Midbrain (tissue), 1 donor: ENCODE data around the gene PHF19.

Experiments used
- DNase-seq: peaks from one replicate; lab custom pipeline; 2025; lab: John Stamatoyannopoulos, UW

PHF19 gene

DNA sequence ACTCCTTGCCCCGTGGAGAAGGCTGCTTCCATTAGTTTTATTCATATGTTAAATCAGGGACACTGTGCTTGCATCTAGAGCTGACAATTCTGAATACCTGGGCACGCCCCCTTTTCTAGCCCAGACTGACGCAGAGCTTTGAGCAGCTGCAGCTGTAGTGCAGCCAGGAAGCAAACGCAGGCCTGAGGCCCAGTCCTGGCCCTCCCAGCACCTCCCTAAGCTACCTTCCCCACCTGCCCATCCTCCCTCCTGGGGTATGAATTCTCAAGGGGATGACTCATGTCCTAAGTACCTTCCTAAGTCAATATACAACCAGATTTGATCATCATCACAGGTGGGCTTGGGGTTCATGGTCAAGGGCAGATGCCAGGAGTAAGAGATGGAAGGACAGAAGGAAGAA, 3.5 kb downstream of the PHF19 start:
- DNase-seq, result no peak

GRCh38 chr9:120872791-120873502, 4.0 kb downstream of the PHF19 start:
- no peak for DNase-seq

DNA sequence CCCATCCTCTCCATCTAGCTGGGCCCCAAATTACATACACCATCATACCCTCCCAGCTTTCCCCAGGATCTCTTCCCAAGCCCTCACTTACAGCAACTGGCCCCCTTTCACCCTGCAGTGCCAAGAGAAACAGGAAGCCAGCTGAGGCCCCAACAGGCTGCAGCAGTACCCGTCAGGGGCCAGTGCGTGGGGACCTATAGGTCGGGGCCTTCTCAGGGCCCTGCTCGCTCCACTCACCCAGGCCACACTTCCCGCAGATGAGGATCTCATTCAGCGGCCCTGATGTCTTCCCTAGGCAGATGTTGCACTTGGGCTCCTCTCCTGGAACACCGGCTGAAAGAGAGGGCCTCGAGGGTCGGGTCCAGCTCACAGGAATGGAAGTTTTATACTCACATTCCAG, 6.8 kb downstream of the PHF19 start:
- no peak for DNase-seq

DNA sequence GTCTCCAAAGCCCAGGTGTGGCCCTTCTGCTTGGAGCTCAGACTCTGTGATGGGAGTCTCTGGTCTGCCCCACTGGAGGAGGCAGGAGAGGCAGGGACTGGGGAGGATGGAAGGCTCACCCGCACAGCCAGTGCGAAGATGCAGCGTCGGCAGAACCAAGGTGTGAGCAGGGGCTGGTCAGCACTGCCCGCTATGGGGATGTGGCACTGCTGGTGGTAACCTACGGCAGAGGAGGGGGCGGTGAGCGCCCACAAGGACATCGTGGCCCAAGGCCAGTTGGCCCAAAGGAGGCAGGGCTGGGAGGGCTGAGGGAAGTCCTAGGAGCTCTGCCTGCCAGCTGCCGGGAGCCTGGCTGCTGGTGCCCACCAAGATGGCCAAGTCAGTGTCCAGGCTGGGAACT, 7.3 kb downstream of the PHF19 start:
- DNase-seq, result no peak

- peak; percentile 33 for DNase-seq
Observed at GRCh38 chr9:120869360-120869687, 7.7 kb downstream of the PHF19 start.

DNA sequence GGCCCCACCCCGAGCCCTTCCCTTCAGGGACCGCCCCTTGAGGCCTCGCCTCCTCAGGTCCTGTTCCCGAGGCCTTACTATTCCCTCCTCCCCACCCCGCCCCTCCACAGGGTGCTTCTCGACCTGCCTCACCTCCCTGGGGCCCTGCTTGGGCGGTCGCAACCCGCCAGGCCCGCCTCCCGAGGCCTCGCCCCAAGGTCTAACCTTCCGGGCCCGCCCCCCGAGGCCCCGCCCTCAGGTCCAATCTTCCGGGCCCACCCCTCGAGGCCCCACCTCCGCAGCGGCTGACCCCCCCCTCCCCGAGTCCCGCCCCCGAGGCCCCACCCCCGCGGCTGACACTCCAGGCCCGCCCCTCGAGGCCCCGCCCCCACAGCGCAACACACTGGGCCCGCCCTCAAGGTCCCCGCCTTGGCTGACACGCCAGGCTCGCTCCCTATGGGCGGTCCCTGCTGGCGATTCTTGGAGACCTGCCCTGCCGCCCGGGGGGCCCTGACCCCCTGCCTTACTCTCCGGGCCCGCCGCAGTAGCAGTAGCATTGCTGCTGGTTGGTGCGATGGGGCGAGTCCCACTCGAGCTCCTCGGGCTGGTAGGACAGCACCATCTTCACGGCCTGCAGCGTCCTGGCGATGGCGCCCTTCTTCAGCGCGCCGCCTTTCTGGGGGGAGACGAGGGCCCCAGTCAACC, 8.2 kb downstream of the PHF19 start:
- peak; percentile 89 for DNase-seq

DNA sequence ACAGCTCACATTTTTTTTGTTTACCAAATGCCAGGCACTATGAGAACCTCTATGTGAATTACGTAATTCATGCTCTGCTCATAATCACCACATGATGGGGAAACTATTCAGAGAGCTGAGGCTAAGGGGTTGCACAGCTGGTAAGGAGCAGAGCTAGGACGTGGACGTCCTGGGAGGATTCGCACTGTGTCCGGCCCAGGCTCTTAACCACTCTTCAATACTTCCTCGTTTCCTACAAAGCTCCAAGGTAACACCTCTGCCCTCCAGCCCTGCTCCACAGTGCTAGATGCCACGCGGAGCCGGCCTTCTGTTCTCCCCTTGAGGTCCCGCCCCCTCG, 8.7 kb downstream of the PHF19 start:
- no peak for DNase-seq

DNA sequence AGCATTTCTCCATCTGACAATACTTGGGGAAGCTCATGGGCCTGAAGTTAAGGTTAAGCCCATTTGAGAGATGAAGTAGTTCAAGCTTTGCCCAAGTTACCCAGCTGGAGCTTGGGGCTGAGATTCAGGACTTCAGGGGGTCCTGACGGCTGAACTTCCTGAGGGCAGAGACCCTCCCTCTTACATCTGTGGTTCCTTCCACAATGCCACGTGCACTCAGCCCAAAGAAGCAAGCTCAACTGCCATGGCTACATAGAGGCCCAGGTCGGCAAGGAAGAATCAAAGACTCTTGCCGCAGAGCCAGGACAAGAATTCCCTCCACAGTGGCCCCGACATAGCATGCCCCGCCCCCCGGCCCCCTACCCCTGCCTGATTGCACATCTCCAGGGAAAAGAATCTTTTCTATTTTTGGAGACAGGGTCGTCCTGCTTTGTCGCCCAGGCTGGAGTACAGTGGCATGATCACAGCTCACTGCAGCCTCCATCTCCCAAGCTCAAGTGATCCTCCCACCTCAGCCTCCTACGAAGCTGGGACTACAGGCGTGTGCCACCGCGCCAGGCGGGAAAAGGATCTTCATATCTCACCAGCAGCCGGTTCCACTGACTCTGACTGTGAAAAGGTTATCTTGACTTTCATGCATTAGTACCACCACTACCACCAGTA, 9.2 kb downstream of the PHF19 start:
- no peak for DNase-seq

- no peak for DNase-seq
Observed at GRCh38 chr9:120866651-120867050, 10.3 kb downstream of the PHF19 start.

GRCh38 chr9:120865809-120866208, 11.2 kb downstream of the PHF19 start:
- DNase-seq, result no peak

GRCh38 chr9:120865176-120865575, 11.8 kb downstream of the PHF19 start:
- DNase-seq, result no peak

- no peak for DNase-seq
Observed at GRCh38 chr9:120864719-120865118, 12.3 kb downstream of the PHF19 start.

- DNase-seq, result no peak
Observed at GRCh38 chr9:120863833-120864232, 13.2 kb downstream of the PHF19 start.

DNA sequence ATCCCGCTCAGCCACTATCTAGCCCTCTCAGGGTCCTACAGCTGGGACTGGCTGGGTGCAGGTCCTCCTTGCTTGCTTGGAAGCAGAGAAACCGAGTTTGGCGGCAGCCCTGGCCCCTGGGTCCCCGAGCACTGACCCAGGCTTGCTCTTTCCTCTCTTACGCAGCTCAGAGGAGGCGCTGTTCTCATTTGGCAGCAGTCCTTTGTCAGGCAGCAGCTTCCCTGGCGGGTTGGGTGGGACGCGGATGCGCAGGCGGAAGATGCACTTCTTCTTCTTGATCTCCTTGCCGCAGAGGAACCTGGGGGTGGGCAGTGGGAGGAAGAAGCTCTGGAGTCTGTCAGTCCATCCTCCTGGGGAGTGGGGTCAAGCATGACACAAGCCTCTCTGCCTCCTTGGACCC, 14.5 kb downstream of the PHF19 start:
- no peak for DNase-seq

- DNase-seq, result no peak
Observed at GRCh38 chr9:120861935-120862334, 15.1 kb downstream of the PHF19 start.

- no peak for DNase-seq
Observed at GRCh38 chr9:120860083-120860482, 16.9 kb downstream of the PHF19 start.

DNA sequence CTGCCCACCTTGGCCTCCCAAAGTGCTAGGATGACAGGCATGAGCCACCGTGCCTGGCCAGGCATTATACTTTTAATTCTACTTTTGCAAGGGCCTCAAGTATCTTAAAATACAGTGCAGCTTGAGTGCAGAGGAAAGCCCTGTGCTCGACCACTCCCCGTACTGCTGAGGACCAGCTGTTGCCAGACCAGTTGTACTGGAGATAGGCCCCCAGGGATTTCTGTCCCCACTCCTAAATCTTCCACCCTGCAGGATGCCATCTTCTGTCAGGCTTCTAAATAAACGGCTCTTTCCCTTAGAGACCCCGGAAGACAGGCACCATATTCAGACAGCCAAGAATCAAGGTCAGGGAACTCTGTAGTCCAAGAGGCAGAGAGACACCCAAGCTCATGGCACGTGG, 17.6 kb downstream of the PHF19 start:
- no peak for DNase-seq

DNA sequence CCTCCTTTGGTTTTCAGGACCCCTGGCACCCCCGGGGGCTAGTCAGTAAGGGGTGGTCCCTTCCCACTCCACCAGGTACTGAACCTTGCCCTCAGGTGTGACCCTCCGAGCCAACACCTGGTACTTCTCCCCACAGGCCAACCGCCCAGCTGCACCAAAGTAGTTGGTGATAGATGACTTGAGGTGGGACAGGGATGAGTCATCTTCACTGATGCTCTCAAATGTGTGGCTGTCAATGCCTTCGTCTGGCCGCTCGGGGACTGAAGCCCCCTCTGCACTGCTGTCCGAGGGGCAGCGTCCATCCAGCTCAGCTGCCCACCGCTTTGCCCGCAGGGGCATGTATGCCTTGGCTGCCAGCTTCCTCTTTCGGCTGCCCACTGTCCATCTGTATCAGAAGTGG, 19.1 kb downstream of the PHF19 start:
- DNase-seq, result no peak

DNA sequence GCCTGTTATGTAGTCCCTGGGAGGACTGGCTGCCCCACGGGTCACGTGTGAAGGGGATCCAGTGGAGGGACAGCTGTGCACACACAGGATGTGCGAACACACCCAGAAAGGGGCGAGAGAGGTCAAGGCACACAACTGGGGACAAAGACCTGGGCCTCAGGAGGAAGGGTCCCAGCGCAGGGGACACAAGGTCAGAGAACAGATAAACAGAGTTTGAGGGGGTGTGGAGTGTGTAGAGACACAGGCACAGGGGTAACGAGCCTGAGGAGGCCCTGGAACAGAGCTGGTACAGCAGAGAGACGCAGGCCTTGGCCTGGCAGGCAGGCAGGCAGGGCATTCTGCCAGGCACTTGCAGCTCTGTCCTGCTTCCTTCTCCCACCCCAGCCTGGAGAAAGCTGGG, 19.5 kb downstream of the PHF19 start:
- no peak for DNase-seq

GRCh38 chr9:120856700-120857099, 20.3 kb downstream of the PHF19 start:
- DNase-seq, result no peak

GRCh38 chr9:120855827-120856670, 20.9 kb downstream of the PHF19 start:
- DNase-seq, result no peak

DNA sequence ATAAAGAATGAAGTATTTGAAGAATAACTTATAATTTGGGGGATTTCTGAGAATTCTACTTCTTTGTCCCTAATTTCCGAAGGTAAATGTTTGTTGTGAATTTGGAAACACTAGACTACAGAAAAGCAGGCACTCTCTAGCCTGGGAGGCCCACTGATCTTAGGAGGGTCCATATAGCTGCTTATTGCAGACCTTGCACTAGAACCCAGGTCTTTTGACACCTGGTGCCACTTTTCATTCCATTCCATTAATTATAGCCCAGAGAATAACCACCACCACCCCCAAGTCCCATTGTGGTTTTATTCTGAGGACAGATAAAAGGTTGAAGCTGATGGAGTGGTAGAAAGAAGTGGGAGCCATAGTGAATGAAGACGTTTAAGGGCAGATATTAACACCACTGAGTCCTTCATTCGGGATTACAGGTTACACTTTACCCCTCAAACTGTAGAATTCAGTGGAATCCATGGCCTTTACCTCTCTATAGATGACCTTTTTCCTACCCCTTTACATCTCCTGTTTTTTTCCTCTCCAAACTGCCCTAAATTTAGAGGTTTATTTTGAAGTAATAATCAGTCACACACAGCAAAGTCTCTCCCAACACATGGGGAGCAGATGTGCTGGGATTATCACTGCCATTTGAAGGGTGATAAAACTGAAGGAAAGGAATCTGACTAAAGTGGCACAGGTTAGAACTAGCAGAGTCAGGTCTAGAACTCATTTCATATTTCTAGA, 22.2 kb downstream of the PHF19 start:
- no peak for DNase-seq
